Keratinocyte (primary cell): ENCODE measurements around the gene GPR37. TPM values are rescaled to one million over a fixed set of nuclear protein-coding genes. Genes with fewer than 3 reads are reported as not detected.

Experiments used
- DNase-seq: peaks from one replicate; pipeline ENCODE4 v3.0.0-alpha.2; 2011; ENCODE audit warnings: low read depth, missing footprints, low spot score
- FAIRE-seq: peaks from 2 replicates; lab custom pipeline; 2011; peaks lifted over from hg19 to GRCh38; lab: Jason Lieb, UNC
- H2AFZ ChIP-seq: 2 replicates; pipeline ENCODE4 v1.6.0; 2012; ENCODE audit warnings: low read length, control low read depth, inconsistent platforms; ENCODE audit not compliant: control insufficient read depth
- H3K27ac ChIP-seq: 2 replicates; pipeline ENCODE4 v1.5.1; 2011; ENCODE audit warnings: low read length; ENCODE audit not compliant: control insufficient read depth, insufficient read depth
- H3K27me3 ChIP-seq: 3 replicates; pipeline ENCODE4 v1.6.0; 2011; ENCODE audit warnings: low read length; ENCODE audit not compliant: control insufficient read depth, insufficient read depth; ENCODE audit errors: extremely low read depth
- H3K36me3 ChIP-seq, 2 experiments: 2 replicates in 1 of 2; 3 replicates in 1 of 2; pipeline ENCODE4 v1.5.1; 2011; ENCODE audit warnings: low read length in 2 of 2, mild to moderate bottlenecking in 1 of 2; ENCODE audit not compliant: control insufficient read depth in 2 of 2, insufficient read depth in 2 of 2; ENCODE audit errors: extremely low read depth in 1 of 2
- H3K4me1 ChIP-seq: 3 replicates; pipeline ENCODE4 v1.5.1; 2011; ENCODE audit warnings: low read length; ENCODE audit not compliant: control insufficient read depth, insufficient read depth; ENCODE audit errors: extremely low read depth
- H3K4me2 ChIP-seq: 3 replicates; pipeline ENCODE4 v1.6.0; 2011; ENCODE audit warnings: low read depth, low read length; ENCODE audit not compliant: control insufficient read depth, insufficient read depth; ENCODE audit errors: extremely low read depth
- H3K4me3 ChIP-seq, 3 experiments: fragments of 200-600 bp in 1 of 3; sonication (generic) in 1 of 3; 2 replicates in 2 of 3; 3 replicates in 1 of 3; pipeline ENCODE4 v1.5.1; 2011 to 2016; ENCODE audit warnings: low read length in 3 of 3, mild to moderate bottlenecking in 3 of 3, control low read depth in 2 of 3, inconsistent platforms in 1 of 3, low read depth in 1 of 3, mixed read lengths in 1 of 3, mixed run types in 1 of 3, moderate library complexity in 1 of 3; ENCODE audit not compliant: control insufficient read depth in 2 of 3, insufficient read depth in 2 of 3; ENCODE audit errors: extremely low read depth in 1 of 3
- H3K79me2 ChIP-seq: 2 replicates; pipeline ENCODE4 v1.6.0; 2012; ENCODE audit warnings: low read length; ENCODE audit not compliant: control insufficient read depth, insufficient read depth
- H3K9ac ChIP-seq: 3 replicates; pipeline ENCODE4 v1.6.0; 2011; ENCODE audit warnings: low read length; ENCODE audit not compliant: control insufficient read depth, insufficient read depth; ENCODE audit errors: extremely low read depth
- H3K9me1 ChIP-seq: 3 replicates; pipeline ENCODE4 v1.6.0; 2011; ENCODE audit warnings: low read length; ENCODE audit not compliant: control insufficient read depth, insufficient read depth; ENCODE audit errors: extremely low read depth
- H3K9me3 ChIP-seq: 2 replicates; pipeline ENCODE4 v1.5.1; 2012; ENCODE audit warnings: low read depth, low read length; ENCODE audit not compliant: control insufficient read depth
- H4K20me1 ChIP-seq: 3 replicates; pipeline ENCODE4 v1.6.0; 2011; ENCODE audit warnings: low read length; ENCODE audit not compliant: control insufficient read depth, insufficient read depth; ENCODE audit errors: extremely low read depth
- CTCF ChIP-seq, 3 experiments: IDR thresholded peaks in 1 of 3; conservative IDR thresholded peaks in 1 of 3; optimal IDR thresholded peaks in 1 of 3; 2 replicates in 2 of 3; 3 replicates in 1 of 3; pipeline versions ENCODE3 to v1.5.1; 2011; ENCODE audit warnings: low read length in 3 of 3, mild to moderate bottlenecking in 3 of 3, moderate library complexity in 2 of 3, control low read depth in 1 of 3, inconsistent platforms in 1 of 3; ENCODE audit not compliant: insufficient read depth in 2 of 3; ENCODE audit errors: extremely low read depth in 1 of 3
- EZH2 ChIP-seq: IDR thresholded peaks from one replicate; pipeline ENCODE4 v1.6.1; 2012; ENCODE audit warnings: inconsistent platforms, mild to moderate bottlenecking, low read length, moderate library complexity
- dilution Hi-C: fragments of 300-500 bp; cut with MboI; formaldehyde crosslinking; loops from one replicate; pipeline ENCODE4 v1.7.0; 2020; ENCODE audit warnings: low sequenced_read_pairs; ENCODE audit not compliant: extremely low pct_ligation_motif_present
- polyA plus RNA-seq, 5 experiments: library from polyadenylated mRNA; depleted of rRNA in 3 of 5; stranded (reverse) in 3 of 5; stranded (forward) in 1 of 5; unstranded in 1 of 5; fragments of >200 nt; gene quantifications; 1 replicate in 1 of 5; 2 replicates in 3 of 5; 3 replicates in 1 of 5; pipeline versions ENCODE4 v1.2.1 to v1.2.3, GENCODE V29; 2011 to 2012; ENCODE audit warnings: missing spikeins in 2 of 5, low read depth in 1 of 5, low replicate concordance in 1 of 5

GPR37 gene
- polyA plus RNA-seq, 1 donor (not counting 4 experiments of a cell fraction or from before 2014, with no cell fraction given): 0.58 TPM

- dilution Hi-C loops: no loop called here
- Histone ChIP-seq H3K9me3 (no peaks in the 10 kb centered on the region), H2AFZ (no peak overlapping the region), H3K27ac (no peak overlapping the region), H3K4me2 (no peak overlapping the region), H3K9me1 (peaks cover 2% of the 10 kb centered on the region), H3K79me2 (no peaks in the 10 kb centered on the region), H3K9ac (no peak overlapping the region), H3K27me3 (no peaks in the 10 kb centered on the region), H3K4me1 (peaks cover 2% of the 10 kb centered on the region), H3K4me3 (no peak overlapping the region), H4K20me1 (no peaks in the 10 kb centered on the region), H3K36me3 (no peaks in the 10 kb centered on the region)
- DNase-seq (no peak), FAIRE-seq (no peak)
- TF ChIP-seq CTCF (optimal IDR thresholded peaks at IDR 0.05 in 1 of 3, IDR thresholded peaks at IDR 0.05 in 1 of 3, conservative IDR thresholded peaks at IDR 0.05 in 1 of 3; ENCODE audit: extremely low read depth in 1 of 3, insufficient read depth in 2 of 3, low read length in 3 of 3) (no peak), EZH2 (no peak)
Measured at GRCh38 chr7:124781907-124782734, 16.5 kb upstream of the GPR37 start.

GRCh38 chr7:124781418-124781817 is 15.8 kb upstream of the GPR37 start:
- Histone ChIP-seq H3K36me3 (no peaks in the 10 kb centered on the region), H3K9me3 (no peaks in the 10 kb centered on the region), H3K4me1 (peaks cover 2% of the 10 kb centered on the region), H2AFZ (no peak overlapping the region), H3K9ac (no peak overlapping the region), H3K4me2 (no peak overlapping the region), H3K27me3 (no peaks in the 10 kb centered on the region), H4K20me1 (no peaks in the 10 kb centered on the region), H3K79me2 (no peaks in the 10 kb centered on the region), H3K9me1 (peaks cover 2% of the 10 kb centered on the region), H3K27ac (no peak overlapping the region), H3K4me3 (no peak overlapping the region)
- TF ChIP-seq EZH2 (no peak), CTCF (optimal IDR thresholded peaks at IDR 0.05 in 1 of 3, IDR thresholded peaks at IDR 0.05 in 1 of 3, conservative IDR thresholded peaks at IDR 0.05 in 1 of 3; ENCODE audit: extremely low read depth in 1 of 3, insufficient read depth in 2 of 3, low read length in 3 of 3) (no peak)
- dilution Hi-C loops: no loop called here
- no peak for DNase-seq
- no peak for FAIRE-seq
